GM12878 (cell line): Measurements from ENCODE around the gene YJU2.

Experiments
- ATF7 ChIP-seq: fragments of 450-650 bp; IDR thresholded peaks from 2 replicates; pipeline ENCODE4 v1.6.1; 2016; ENCODE audit warnings: low read depth, mild to moderate bottlenecking
- CHD4 ChIP-seq: fragments of 200-600 bp; sonication (generic); IDR thresholded peaks from 2 replicates; pipeline ENCODE4 v1.6.1; 2016; ENCODE audit warnings: mild to moderate bottlenecking
- CTCF ChIP-seq, 3 experiments: IDR thresholded peaks in 2 of 3; conservative IDR thresholded peaks in 1 of 3; 2 replicates each; pipeline ENCODE4 v1.5.1; 2011; ENCODE audit warnings: low read depth in 3 of 3, low read length in 3 of 3, mild to moderate bottlenecking in 3 of 3, control low read depth in 2 of 3, moderate library complexity in 2 of 3, inconsistent platforms in 1 of 3, mixed read lengths in 1 of 3; ENCODE audit not compliant: control insufficient read depth in 2 of 3, insufficient read depth in 1 of 3; ENCODE audit errors: extremely low read depth in 1 of 3
- DPF2 ChIP-seq: fragments of 450-650 bp; IDR thresholded peaks from 2 replicates; pipeline ENCODE4 v1.6.1; 2017; ENCODE audit warnings: mild to moderate bottlenecking
- ELK1 ChIP-seq: IDR thresholded peaks from 2 replicates; pipeline ENCODE4 v1.6.1; 2012; ENCODE audit warnings: low read depth, low read length, improper control_type of control experiment
- IRF3 ChIP-seq: fragments of 450-650 bp; IDR thresholded peaks from 2 replicates; pipeline ENCODE4 v1.6.1; 2014; ENCODE audit warnings: mild to moderate bottlenecking
- KDM1A ChIP-seq: fragments of 200-600 bp; sonication (generic); IDR thresholded peaks from 2 replicates; pipeline ENCODE4 v1.6.1; 2016; ENCODE audit warnings: borderline replicate concordance
- NFIC ChIP-seq: IDR thresholded peaks from 2 replicates; pipeline ENCODE4 v1.6.1; 2012; ENCODE audit warnings: low read depth, mild to moderate bottlenecking, inconsistent platforms, low read length, moderate library complexity
- POLR2A ChIP-seq: IDR thresholded peaks from 2 replicates; pipeline ENCODE4 v1.6.1; 2011; ENCODE audit warnings: low read depth, mild to moderate bottlenecking, low read length
- RCOR1 ChIP-seq: conservative IDR thresholded peaks from 2 replicates; pipeline ENCODE4 v1.6.1; 2012; ENCODE audit warnings: low read depth, low read length, improper control_type of control experiment
- SIN3A ChIP-seq: IDR thresholded peaks from 2 replicates; pipeline ENCODE4 v1.6.1; 2012; ENCODE audit warnings: low read depth, low read length, improper control_type of control experiment
- SMC3 ChIP-seq: IDR thresholded peaks from 2 replicates; pipeline ENCODE4 v1.6.1; 2011; ENCODE audit warnings: low read length, improper control_type of control experiment, borderline replicate concordance
- TCF3 ChIP-seq: IDR thresholded peaks from 2 replicates; pipeline ENCODE4 v1.6.1; 2012; ENCODE audit warnings: low read depth, mild to moderate bottlenecking, low read length, borderline replicate concordance; ENCODE audit not compliant: insufficient read depth
- USF2 ChIP-seq: IDR thresholded peaks from 2 replicates; pipeline ENCODE4 v1.6.1; 2011; ENCODE audit warnings: low read depth, low read length, improper control_type of control experiment, borderline replicate concordance

- no peak for TF ChIP-seq TCF3
- TF ChIP-seq KDM1A, result no peak
- no peak for TF ChIP-seq CTCF (IDR thresholded peaks at IDR 0.05 in 2 of 3, conservative IDR thresholded peaks at IDR 0.05 in 1 of 3; ENCODE audit: control insufficient read depth in 2 of 3, extremely low read depth in 1 of 3, insufficient read depth in 1 of 3, low read depth in 3 of 3, low read length in 3 of 3)
- no peak for TF ChIP-seq RCOR1
- TF ChIP-seq POLR2A, result no peak
- TF ChIP-seq CHD4, result no peak
- no peak for TF ChIP-seq NFIC
- TF ChIP-seq SIN3A, result no peak
- TF ChIP-seq IRF3, result no peak
- no peak for TF ChIP-seq USF2
- TF ChIP-seq ATF7, result no peak
- TF ChIP-seq ELK1, result no peak
- no peak for TF ChIP-seq SMC3
- no peak for TF ChIP-seq DPF2
Observed at GRCh38 chr19:4234862-4235201, 12.0 kb upstream of the YJU2 start.
